Transverse colon (tissue), 4 donors: ENCODE measurements around the gene PRR33.

ENCODE experiments used
- CTCF ChIP-seq, 5 experiments: fragments of 200-600 bp in 3 of 5; fragments of 450-650 bp in 2 of 5; sonication (generic) in 3 of 5; IDR thresholded peaks; 1 replicate in 2 of 5; 2 replicates in 3 of 5; pipeline ENCODE4 v1.5.1; 2016 to 2017; ENCODE audit warnings: antibody characterized with exemption in 5 of 5, inconsistent platforms in 3 of 5, mild to moderate bottlenecking in 2 of 5, moderate library complexity in 1 of 5
- EP300 ChIP-seq: sonication (generic); formaldehyde crosslinking; IDR thresholded peaks from one replicate; pipeline ENCODE4 v1.6.1; 2017; ENCODE audit warnings: antibody characterized with exemption, low read depth
- POLR2A ChIP-seq: fragments of 450-650 bp; IDR thresholded peaks from one replicate; pipeline ENCODE4 v1.6.1; 2016; ENCODE audit warnings: antibody characterized with exemption, mild to moderate bottlenecking, moderate library complexity
- POLR2AphosphoS5 ChIP-seq, 3 donors: sonication (generic); formaldehyde crosslinking; IDR thresholded peaks; one replicate each; pipeline ENCODE4 v1.6.1; 2016; ENCODE audit warnings: antibody characterized with exemption in 3 of 3

- TF ChIP-seq POLR2AphosphoS5 (IDR thresholded peaks at IDR 0.05) (no peak), CTCF (IDR thresholded peaks at IDR 0.05) (no peak), POLR2A (no peak), EP300 (no peak)
These were observed 10.0 kb downstream of the PRR33 start for GRCh38 chr11:1881442-1882264.
